HS-27A (cell line): ENCODE data around the gene SSTR1.

Experiments
- DNase-seq: peaks from one replicate; pipeline ENCODE4 v3.0.0-alpha.2; 2012; ENCODE audit warnings: low read depth, missing footprints

The SSTR1 gene

DNA sequence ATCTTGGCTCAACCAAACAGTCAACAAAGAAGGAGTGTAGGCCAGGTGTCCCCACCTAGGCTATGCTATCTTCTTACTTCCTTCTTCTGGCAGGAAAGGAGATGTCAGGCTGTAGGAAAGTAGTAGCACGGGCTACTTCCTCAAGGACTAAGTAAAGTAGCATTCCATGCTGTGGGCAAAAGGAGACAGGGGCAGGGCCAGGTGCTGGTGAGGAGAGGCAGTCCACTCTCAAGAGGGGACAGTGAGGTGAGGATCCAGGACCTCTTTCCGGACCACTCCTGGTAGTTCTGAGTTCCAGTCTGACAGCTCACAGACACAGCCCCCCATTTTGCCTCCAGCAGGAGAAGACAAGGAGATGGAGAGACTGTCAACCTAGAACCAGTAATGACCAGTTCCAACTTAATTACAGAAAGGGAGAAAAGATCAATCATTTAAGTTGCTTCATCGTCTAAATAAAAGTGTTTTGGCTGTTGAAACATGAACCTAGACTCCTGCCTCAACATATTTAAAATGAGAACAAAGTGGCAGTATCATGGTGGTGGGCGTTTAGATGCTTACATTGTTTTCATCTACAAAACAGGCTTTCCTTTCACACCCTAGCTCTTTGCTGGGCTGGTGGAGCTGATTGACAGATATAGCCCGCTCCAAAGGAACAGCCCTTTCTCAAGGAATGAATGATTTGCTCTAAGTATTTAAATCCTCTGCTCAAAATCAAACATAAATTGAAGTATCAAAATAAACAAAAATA is 5.1 kb upstream of the SSTR1 start:
- DNase-seq, result no peak

- no peak for DNase-seq
Observed at GRCh38 chr14:38203929-38204718, 3.6 kb upstream of the SSTR1 start.

GRCh38 chr14:38204719-38205115 is 3.0 kb upstream of the SSTR1 start:
- no peak for DNase-seq

DNA sequence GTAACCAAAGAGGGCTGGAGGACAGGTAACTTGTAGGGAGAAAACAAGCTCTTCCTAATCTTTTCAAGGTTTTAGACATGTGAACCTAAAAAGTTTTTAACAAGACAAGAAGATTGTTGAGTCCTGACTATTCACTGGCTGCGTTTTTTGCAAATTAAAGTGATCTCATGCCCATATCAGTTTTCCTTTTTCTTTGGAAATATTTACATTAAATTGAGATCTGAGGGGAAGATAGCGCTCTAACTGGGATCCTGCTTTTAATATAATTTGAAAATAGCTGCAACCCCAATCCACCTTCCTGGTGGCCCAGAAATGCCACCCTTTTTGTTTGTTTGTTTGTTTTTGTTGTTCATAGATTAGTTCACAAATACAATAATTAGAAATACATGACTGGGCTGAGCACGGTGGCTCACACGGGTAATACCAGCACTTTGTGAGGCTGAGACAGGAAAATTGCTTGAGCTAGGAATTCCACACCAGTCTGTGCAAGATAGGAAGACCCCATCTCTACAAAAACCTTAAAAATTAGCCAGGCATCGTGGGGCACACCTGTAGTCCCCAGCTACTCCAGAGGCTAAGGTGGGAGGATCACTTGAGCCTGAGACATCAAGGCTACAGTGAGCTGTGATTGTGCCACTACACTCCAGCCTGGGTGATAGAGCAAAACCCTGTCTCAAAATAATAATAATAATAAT is 2.4 kb upstream of the SSTR1 start:
- no peak for DNase-seq

GRCh38 chr14:38205949-38206665 is 1.6 kb upstream of the SSTR1 start:
- DNase-seq, result no peak

DNA sequence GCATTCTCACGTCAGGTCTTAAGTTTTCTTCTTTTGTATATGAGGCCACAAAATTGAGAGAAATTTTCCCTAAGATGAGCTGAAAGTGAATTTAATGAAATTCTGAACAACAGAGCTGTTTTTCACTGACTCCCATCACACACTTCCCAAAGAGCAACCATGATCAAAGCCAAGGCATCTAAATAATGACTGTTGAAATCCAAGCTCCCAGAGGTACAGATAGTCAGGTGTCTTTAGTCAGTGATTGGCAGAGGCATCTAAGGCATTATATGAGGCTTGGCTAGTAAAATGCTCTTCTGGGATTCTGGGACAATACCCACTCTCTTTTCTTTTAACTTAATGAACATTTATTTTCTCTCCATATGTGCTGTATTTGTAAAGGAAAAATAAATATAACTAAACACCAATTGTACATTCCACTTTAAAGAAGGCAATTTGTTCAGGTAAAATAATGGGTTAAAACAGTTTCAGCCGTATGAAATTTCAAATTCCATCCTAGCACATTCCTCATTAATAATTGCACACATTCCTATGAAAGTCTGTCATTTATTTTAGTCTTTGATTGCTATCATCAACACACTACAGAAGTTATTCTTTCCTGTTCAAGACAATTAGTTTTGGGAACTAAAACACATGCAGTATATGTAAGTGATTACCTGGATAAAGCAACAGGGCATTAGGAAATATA is 871 bp upstream of the SSTR1 start:
- DNase-seq, result no peak

DNA sequence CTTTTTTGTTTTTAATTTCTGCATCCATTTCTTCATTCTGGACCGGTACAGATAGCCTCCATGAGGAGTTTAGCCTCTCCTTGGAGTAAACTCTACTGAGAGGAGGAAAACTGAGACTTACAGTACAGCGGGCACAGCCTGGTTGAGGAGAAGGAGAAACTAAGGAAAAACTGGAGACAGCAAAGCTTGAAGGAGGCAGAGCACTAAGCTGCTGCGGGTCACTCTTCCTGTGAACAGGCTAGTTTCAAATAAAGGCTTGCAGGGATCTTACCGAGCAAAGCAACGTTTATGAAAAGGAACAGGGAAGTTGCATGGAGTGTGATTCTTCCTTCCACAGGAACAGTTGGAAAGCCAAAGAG is 348 bp upstream of the SSTR1 start:
- DNase-seq, result no peak

DNA sequence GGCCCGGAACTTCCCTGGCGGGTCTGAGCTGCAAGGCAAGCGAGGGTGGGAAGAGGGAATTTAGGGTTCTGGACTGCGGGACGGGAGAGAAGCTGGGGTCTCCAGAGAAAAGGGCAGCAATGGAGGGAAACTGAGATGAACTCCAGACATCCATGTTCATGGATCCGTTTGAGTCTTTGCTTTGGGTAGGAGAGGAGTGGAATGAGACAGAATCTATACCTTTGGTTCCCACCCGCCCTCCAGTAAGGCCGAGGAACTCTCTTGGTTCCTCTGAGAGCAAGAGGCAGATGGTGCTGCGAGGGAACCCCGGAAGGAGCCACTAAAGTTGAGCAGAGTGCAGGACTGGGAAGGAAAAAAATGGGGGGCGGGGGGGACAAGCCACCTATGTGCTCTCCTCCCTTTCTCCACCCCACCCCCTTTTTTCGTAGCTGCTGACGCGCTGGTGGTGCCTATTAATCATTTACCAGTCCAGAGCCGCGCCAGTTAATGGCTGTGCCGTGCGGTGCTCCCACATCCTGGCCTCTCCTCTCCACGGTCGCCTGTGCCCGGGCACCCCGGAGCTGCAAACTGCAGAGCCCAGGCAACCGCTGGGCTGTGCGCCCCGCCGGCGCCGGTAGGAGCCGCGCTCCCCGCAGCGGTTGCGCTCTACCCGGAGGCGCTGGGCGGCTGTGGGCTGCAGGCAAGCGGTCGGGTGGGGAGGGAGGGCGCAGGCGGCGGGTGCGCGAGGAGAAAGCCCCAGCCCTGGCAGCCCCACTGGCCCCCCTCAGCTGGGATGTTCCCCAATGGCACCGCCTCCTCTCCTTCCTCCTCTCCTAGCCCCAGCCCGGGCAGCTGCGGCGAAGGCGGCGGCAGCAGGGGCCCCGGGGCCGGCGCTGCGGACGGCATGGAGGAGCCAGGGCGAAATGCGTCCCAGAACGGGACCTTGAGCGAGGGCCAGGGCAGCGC is 1.2 kb downstream of the SSTR1 start:
- DNase-seq, result no peak

- no peak for DNase-seq
Observed at GRCh38 chr14:38209572-38210557, 2.2 kb downstream of the SSTR1 start.

DNA sequence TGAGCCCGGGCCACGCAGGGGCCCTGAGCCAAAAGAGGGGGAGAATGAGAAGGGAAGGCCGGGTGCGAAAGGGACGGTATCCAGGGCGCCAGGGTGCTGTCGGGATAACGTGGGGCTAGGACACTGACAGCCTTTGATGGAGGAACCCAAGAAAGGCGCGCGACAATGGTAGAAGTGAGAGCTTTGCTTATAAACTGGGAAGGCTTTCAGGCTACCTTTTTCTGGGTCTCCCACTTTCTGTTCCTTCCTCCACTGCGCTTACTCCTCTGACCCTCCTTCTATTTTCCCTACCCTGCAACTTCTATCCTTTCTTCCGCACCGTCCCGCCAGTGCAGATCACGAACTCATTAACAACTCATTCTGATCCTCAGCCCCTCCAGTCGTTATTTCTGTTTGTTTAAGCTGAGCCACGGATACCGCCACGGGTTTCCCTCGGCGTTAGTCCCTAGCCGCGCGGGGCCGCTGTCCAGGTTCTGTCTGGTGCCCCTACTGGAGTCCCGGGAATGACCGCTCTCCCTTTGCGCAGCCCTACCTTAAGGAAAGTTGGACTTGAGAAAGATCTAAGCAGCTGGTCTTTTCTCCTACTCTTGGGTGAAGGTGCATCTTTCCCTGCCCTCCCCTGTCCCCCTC is 3.0 kb downstream of the SSTR1 start:
- DNase-seq, result no peak

DNA sequence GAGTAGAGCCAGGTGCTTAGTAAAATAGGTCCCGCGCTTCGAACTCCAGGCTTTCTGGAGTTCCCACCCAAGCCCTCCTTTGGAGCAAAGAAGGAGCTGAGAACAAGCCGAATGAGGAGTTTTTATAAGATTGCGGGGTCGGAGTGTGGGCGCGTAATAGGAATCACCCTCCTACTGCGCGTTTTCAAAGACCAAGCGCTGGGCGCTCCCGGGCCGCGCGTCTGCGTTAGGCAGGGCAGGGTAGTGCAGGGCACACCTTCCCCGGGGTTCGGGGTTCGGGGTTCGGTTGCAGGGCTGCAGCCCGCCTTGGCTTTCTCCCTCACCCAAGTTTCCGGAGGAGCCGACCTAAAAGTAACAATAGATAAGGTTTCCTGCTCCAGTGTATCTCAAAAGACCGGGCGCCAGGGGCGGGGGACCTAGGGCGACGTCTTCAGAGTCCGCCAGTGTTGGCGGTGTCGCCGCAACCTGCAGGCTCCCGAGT is 3.6 kb downstream of the SSTR1 start:
- no peak for DNase-seq

GRCh38 chr14:38212111-38212510 is 4.4 kb downstream of the SSTR1 start:
- DNase-seq, result no peak

DNA sequence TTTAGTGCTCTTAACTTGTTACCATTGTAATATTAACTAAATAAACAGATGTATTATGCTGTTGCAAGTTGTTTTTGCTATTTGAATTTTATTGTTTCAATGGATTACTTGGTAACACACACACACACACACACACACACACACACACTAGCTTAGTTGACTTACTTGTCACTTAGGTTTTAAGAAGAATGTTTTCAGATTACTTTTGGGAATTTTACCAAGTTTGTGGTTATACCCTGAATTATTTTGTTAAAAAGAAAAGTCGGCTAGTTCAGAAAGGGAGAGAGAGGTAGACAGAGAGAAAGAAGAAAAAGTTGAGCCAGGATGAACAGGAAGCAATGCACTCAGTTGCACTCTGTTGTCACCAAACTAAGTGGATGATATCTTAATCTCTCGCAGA is 5.3 kb downstream of the SSTR1 start:
- no peak for DNase-seq

GRCh38 chr14:38217553-38217952 is 9.8 kb downstream of the SSTR1 start:
- DNase-seq, result no peak

- no peak for DNase-seq
Observed at GRCh38 chr14:38221077-38221476, 13.4 kb downstream of the SSTR1 start.

DNA sequence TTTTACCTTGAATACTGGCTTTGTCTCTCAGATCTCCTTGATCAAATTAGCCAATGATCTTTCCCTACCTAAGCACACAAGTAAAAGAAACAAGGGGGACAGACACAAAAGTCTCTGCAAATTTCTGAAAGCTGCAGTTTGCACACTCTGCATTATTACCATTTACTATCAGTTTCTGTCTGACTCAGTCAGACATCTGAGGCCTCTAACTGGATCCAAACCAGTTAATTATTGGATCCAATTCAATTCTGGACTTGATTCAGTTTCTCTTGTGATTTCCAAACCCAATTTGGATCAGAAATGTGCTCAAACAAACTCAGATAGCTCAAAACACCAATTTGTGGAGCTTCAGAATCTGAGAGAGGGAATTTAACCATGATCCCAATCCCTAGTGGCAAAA is 16.6 kb downstream of the SSTR1 start:
- DNase-seq, result no peak

GRCh38 chr14:38225946-38226345 is 18.2 kb downstream of the SSTR1 start:
- DNase-seq, result no peak

- no peak for DNase-seq
Observed at GRCh38 chr14:38226366-38226765, 18.7 kb downstream of the SSTR1 start.

DNA sequence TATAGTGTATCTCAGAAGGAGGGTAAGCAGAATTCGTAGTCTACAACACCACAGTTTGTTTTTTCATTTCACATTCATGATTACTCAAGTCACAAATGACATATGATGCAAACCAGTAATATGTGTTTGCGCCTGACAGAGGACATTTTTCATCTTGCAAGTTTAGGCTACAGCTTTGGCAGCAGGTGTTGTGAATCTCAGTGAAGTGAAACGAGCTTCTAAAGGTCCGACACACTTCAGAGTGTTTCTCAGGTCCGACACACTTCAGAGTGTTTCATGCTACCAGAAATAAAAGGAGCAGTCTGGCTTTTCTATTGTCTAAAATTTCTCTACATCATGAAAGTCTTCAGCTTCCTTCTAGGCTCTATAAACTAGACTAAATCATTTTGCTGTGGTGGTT is 25.5 kb downstream of the SSTR1 start:
- DNase-seq, result no peak
